ENCODE results near the gene CREBBP. TPM values are rescaled to one million over a fixed set of nuclear protein-coding genes. Genes with fewer than 3 reads are reported as not detected.
"Not testable (repeated sequence)": the region's sequence is repeated elsewhere in the genome, so short reads cannot be mapped to it uniquely, and the experiment has no call there.

CREBBP gene
- total RNA-seq, 2 experiments from 2014 or later = 53.0 to 56.6 TPM

DNA sequence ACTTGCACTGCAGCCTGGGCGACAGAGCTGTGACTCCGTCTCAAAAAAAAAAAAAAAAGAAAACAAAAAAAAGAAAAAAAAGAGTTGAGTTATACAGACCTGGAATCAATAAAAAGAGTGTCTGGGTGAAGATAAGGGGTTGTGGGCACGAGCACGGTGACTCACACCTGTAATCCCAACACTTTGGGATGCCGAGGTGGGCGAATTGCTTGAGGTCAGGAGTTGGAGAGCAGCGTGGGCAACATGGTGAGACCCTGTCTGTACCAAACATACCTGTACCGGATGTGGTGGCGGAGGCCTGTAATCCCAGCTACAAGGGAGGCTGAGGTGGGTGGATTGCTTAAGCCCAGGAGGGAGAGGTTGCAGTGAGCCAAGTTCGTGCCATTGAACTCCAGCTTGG, 161.9 kb downstream of the CREBBP start:
- no peak for DNase-seq
- H3K27me3 Mint-ChIP-seq = no peaks in the 10 kb centered on the region
- ChIA-PET POLR2A (interaction anchor here (0.8 to 3.7 kb wide), 5 partner anchors 13 to 553 kb away, joined by 3 to 21 read pairs (median 5); no protein-coding TSS in a partner anchor), CTCF (interaction anchor here (1.1 kb wide), 1 partner anchor 22 kb away, joined by 3 read pairs; no protein-coding TSS in a partner anchor)
- no peaks in the 10 kb centered on the region for H3K9me3 Mint-ChIP-seq
- H3K27ac Mint-ChIP-seq = no peak overlapping the region
- peaks cover 8% of the 10 kb centered on the region for H3K36me3 Mint-ChIP-seq (ENCODE audit: low read depth)
- H3K4me1 Mint-ChIP-seq = peaks cover 32% of the 10 kb centered on the region
- H3K4me3 Mint-ChIP-seq = peak overlapping the region; percentile 37

DNA sequence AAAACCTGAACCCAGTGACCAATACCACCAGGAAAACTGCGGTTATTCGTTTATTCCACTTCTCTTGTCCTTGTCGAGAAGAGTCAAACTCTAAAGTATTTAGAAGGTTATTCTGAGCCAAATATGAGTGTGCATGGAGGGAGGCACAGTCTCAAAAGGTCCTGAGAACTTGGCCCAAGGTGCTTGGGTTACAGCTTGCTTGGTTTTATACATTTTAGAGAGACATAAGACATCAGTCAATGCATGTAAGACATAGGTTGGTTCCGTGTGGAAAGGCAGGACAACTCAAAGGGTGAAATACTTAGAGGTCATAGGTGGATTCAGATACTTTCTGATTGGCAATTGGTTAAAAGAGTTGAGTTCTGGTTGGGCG, 162.5 kb downstream of the CREBBP start:
- no peak for DNase-seq
- ChIA-PET POLR2A (interaction anchor here (0.8 to 3.7 kb wide), 11 partner anchors 14 to 554 kb away, joined by 3 to 21 read pairs (median 8); partner anchors contain the start of gene CREBBP), CTCF (interaction anchor here (0.7 to 1.1 kb wide), 3 partner anchors 22 to 127 kb away, joined by 3 read pairs; no protein-coding TSS in a partner anchor)
- H3K27me3 Mint-ChIP-seq = no peaks in the 10 kb centered on the region
- H3K4me1 Mint-ChIP-seq = peaks cover 36% of the 10 kb centered on the region
- H3K27ac Mint-ChIP-seq = peak overlapping the region; percentile 77
- H3K4me3 Mint-ChIP-seq = peak overlapping the region; percentile 90
- H3K9me3 Mint-ChIP-seq = no peaks in the 10 kb centered on the region
- peaks cover 15% of the 10 kb centered on the region for H3K36me3 Mint-ChIP-seq (ENCODE audit: low read depth)

DNA sequence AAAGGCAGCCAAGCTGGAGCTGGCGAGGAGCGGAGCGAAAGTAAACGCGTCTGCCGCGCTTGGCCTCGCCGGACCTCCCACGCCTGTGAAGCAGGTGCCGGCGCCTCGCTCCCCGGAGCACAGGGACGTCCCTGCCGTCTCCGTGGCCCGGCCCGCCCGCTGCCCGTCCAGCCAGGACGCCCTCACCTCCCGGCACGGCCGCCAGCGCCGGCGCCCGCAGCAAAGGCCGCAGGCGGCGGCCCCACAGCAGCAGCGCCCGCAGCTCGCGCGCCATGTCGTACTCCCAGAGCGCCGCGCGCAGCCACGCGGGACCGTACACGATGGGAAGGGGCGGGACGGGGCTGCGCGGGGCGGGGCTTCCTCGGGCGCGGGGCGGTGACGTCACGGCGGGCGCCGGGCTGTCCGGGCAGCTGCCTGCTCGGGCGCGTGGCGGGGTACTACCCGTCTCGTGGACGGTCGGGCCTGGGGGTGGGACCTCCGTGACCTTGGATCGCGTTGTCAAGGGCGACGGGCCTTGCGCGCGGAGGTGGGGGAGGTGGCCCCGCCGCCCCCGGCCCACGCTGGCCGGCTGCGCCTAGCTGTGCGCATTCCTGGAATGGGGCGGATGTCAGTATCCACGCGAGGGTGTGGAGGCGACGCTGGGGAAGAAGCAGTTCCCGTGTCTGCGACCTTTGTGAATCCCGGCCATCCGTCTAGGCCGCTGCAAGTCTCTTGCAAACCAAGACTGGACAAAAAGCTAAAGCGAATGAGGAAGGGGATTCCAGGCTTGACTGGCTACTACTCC, 163.1 kb downstream of the CREBBP start, which contains the start of gene TRAP1:
Gene TRAP1 (minus strand): TSS at position 290 of the 784 bp plus-strand sequence. CDS start 16 bp downstream, at position 274.
- POLR2A ChIA-PET = interaction anchor here (0.6 to 3.7 kb wide), 21 partner anchors 13 to 795 kb away, joined by 3 to 21 read pairs (median 4); partner anchors contain the start of genes CREBBP and ZNF174
- Mint-ChIP-seq H3K27me3 (no peaks in the 10 kb centered on the region), H3K36me3 (ENCODE audit: low read depth) (peaks cover 17% of the 10 kb centered on the region), H3K4me3 (peak within 1 kb of the TSS; percentile 90), H3K9me3 (no peaks in the 10 kb centered on the region), H3K27ac (peak within 1 kb of the TSS; percentile 83), H3K4me1 (peaks cover 37% of the 10 kb centered on the region)
- peak; percentile 90 for DNase-seq
- CTCF ChIA-PET = interaction anchor here (0.7 to 1.1 kb wide), 3 partner anchors 21 to 128 kb away, joined by 3 read pairs; no protein-coding TSS in a partner anchor

DNA sequence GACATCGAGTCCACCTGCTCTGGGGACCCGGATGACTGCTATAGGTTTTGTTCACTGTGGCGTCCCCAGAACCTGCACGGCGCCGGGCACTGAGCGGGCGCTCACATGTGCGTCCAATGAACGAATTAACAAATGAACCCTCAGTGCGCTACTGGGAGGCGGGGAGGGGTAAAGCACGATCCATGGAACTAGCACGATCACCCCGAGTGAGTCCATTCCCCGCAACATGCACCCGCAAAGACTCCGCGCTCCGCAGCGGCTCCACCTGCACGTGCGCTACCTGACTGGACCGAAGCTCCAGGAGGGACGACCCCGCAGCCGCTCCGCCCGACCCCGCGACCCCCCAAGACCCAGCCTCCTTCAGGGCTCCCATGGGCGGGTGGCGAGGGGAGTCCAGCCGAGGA, 163.7 kb downstream of the CREBBP start:
- ChIA-PET POLR2A (interaction anchor here (0.6 to 3.7 kb wide), 18 partner anchors 12 to 796 kb away, joined by 3 to 21 read pairs (median 4); partner anchors contain the start of genes CREBBP and ZNF174), CTCF (no interaction called here)
- no peaks in the 10 kb centered on the region for H3K27me3 Mint-ChIP-seq
- peaks cover 36% of the 10 kb centered on the region for H3K4me1 Mint-ChIP-seq
- H3K27ac Mint-ChIP-seq = peak overlapping the region; percentile 83
- peak; percentile 48 for DNase-seq
- no peaks in the 10 kb centered on the region for H3K9me3 Mint-ChIP-seq
- H3K4me3 Mint-ChIP-seq = peak overlapping the region; percentile 90
- peaks cover 17% of the 10 kb centered on the region for H3K36me3 Mint-ChIP-seq (ENCODE audit: low read depth)

DNA sequence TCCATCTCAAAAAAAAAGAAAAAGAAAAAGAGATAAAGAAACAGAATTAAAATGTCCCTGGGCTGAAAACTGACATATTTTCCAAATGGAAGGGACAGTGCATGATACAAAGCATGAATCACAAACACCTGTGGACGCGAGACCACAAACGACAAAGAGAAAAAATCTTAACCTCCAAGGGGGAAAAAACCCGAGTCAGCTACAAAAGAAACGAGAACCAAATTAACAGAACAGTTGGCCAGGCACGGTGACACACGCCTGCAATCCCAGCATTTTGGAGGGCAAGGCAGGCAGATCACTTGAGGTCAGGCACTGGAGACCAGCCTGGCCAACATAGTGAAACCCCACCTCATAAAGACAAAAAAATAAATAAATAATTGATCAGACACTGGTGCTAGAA, 165.1 kb downstream of the CREBBP start:
- Mint-ChIP-seq H3K4me1 (peaks cover 36% of the 10 kb centered on the region), H3K9me3 (no peaks in the 10 kb centered on the region), H3K36me3 (ENCODE audit: low read depth) (peaks cover 21% of the 10 kb centered on the region), H3K27ac (no peak overlapping the region), H3K27me3 (no peaks in the 10 kb centered on the region), H3K4me3 (no peak overlapping the region)
- ChIA-PET POLR2A (no interaction called here), CTCF (interaction anchor here (1.7 kb wide), 1 partner anchor 11 kb away, joined by 6 read pairs; no protein-coding TSS in a partner anchor)
- no peak for DNase-seq

DNA sequence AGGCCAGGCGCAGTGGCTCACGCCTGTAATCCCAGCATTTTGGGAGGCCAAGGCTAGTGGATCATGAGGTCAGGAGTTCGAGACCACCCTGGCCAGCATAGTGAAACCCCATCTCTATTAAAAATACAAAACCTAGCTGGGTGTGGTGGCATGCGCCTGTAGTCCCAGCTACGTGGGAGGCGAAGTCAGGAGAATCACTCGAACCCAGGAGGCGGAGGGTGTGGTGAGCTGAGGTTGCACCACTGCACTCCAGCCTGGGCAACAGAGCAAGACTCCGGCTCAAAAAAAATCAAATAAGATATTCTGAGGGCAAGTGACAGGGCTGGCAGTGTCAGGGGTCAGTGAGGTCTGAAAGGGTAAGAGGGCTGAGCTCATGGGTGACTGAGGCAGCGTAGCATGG, 166.1 kb downstream of the CREBBP start:
- CTCF ChIA-PET = interaction anchor here (1.6 to 1.7 kb wide), 2 partner anchors 10 to 18 kb away, joined by 3 to 6 read pairs; no protein-coding TSS in a partner anchor
- POLR2A ChIA-PET, H3K27me3 Mint-ChIP-seq, H3K9me3 Mint-ChIP-seq, H3K4me3 Mint-ChIP-seq, H3K27ac Mint-ChIP-seq, DNase-seq: not testable (repeated sequence)
- H3K36me3 Mint-ChIP-seq (ENCODE audit: low read depth) = peaks cover 21% of the 10 kb centered on the region
- peaks cover 36% of the 10 kb centered on the region for H3K4me1 Mint-ChIP-seq

DNA sequence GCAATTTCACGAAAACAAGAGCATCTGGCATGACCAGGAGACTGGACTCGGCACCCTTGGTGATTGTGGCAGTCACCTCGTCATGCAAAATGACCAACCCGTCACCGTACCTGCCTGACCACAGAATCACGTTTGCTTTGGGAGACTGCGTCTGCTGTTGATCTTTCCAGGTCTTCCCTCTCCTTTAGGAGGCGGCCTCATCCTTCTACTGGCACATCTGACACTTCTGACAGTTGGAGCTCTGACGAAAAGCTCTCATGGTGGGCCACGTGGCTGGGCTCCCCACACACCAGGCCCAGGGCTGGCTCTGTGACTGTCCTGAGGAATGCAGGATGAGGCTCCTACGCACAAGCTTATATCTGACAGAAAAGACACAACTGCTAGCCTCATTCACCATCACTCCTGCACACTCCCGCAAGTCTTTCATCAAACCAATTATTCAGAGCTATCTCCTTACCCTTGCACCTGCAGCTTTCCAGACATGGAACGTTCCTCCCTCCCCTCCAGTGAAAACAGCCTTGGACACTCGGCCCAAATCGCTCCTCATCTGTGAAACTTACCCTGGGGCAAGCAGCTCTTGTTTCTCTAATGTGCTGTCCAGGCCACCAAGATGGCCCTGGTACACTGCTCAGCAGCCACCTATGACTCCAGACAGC, 166.8 kb downstream of the CREBBP start:
- DNase-seq = no peak
- POLR2A ChIA-PET = no interaction called here
- Mint-ChIP-seq H3K36me3 (ENCODE audit: low read depth) (peaks cover 23% of the 10 kb centered on the region), H3K27ac (no peak overlapping the region), H3K27me3 (no peaks in the 10 kb centered on the region), H3K9me3 (no peaks in the 10 kb centered on the region), H3K4me1 (peaks cover 36% of the 10 kb centered on the region), H3K4me3 (no peak overlapping the region)
- CTCF ChIA-PET = interaction anchor here (1.6 to 1.7 kb wide), 2 partner anchors 9 to 18 kb away, joined by 3 to 6 read pairs; no protein-coding TSS in a partner anchor

DNA sequence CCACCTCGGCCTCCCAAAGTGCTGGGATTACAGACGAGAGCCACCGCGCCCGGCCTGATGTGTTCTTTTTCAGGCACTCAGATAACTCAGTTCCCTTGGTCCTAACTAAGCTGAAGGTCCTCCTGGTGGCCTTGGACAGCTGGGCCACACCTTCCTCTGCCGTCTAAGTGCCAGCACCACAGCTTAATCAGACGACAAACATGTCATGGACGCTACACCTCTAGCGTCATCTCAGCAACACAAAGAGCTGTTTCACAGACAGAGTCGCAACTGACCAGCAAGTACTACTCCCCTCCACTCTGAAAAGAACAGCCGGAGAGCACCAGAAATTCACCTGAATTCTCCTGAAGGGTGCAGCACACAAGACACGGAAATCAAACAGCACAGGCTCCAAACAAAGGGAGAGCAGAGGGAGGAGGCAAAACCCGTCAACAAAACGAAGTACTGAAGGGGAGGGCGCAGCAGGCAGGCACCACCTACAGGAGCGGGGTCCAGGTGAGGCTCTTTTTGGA, 167.6 kb downstream of the CREBBP start:
- Mint-ChIP-seq H3K4me3 (no peak overlapping the region), H3K36me3 (ENCODE audit: low read depth) (peaks cover 23% of the 10 kb centered on the region), H3K4me1 (peaks cover 32% of the 10 kb centered on the region), H3K9me3 (no peaks in the 10 kb centered on the region), H3K27ac (no peak overlapping the region), H3K27me3 (no peaks in the 10 kb centered on the region)
- no peak for DNase-seq
- CTCF ChIA-PET = no interaction called here
- POLR2A ChIA-PET = no interaction called here

DNA sequence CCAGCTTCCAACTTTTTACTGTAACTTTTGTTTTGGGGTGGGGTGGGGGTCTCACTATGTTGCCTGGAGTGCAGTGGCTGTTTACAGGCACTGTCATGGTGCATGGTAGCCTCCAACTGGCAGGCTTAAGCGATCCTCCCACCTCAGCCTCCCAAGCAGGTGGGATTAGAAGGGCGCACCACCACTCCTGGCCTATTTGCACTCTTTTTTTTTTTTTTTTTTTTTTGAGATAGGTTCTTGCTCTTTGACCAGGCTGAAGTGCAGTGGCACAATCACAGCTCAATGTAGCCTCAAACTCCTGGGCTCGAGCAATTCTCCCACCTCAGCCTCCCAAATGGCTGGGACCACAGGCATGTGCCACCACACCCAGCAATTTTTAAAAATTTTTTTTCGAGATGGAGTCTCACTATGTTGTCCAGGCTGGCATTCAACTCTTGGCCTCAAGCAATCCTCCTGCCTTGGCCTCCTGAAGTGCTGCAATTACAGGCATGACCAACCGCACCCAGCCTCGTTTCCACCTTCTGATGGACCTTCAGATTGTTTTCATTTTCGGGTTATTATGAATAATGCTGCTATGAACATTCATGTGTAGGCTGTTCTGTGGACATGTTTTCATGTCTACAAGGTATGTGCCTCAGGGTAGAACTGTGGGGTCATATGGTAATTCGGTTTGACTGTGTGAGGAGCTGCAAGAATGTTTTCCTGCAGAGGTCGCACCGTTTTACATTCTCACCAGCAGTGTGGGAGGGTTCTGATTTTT, 174.1 kb downstream of the CREBBP start:
- Mint-ChIP-seq H3K4me3 (no peak overlapping the region), H3K9me3 (no peaks in the 10 kb centered on the region), H3K36me3 (ENCODE audit: low read depth) (peaks cover 4% of the 10 kb centered on the region), H3K27me3 (no peaks in the 10 kb centered on the region), H3K27ac (no peak overlapping the region), H3K4me1 (peaks cover 1% of the 10 kb centered on the region)
- ChIA-PET CTCF (no interaction called here), POLR2A (no interaction called here)
- DNase-seq = no peak

DNA sequence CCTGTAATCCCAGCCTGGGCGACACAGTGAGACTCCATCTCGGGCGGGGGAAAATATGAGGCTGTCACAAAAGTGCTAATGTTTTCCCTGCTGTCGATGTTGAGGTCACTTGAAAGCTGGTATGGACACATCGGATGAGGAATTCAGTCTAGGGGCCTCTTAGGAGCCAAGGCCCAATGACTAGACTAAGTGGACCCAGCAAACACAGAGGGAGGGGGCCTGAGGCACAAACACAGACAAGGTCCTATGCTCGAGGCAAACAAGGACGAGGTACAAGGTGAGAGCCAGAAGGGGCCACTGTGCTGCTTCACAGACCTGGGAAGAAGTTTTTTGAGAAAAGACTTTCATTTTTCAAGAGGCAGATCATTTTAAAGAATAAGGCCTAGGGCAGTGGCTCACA, 178.4 kb downstream of the CREBBP start:
- Mint-ChIP-seq H3K36me3 (ENCODE audit: low read depth) (peaks cover 2% of the 10 kb centered on the region), H3K27ac (no peak overlapping the region), H3K27me3 (no peaks in the 10 kb centered on the region), H3K9me3 (no peaks in the 10 kb centered on the region), H3K4me1 (peaks cover 8% of the 10 kb centered on the region), H3K4me3 (no peak overlapping the region)
- DNase-seq = no peak
- ChIA-PET POLR2A (interaction anchor here (0.8 to 2.5 kb wide), 2 partner anchors 15 to 124 kb away, joined by 4 to 8 read pairs; partner anchors contain the start of gene TRAP1), CTCF (interaction anchor here (1.2 to 1.8 kb wide), 2 partner anchors 11 to 13 kb away, joined by 3 to 8 read pairs; no protein-coding TSS in a partner anchor)

DNA sequence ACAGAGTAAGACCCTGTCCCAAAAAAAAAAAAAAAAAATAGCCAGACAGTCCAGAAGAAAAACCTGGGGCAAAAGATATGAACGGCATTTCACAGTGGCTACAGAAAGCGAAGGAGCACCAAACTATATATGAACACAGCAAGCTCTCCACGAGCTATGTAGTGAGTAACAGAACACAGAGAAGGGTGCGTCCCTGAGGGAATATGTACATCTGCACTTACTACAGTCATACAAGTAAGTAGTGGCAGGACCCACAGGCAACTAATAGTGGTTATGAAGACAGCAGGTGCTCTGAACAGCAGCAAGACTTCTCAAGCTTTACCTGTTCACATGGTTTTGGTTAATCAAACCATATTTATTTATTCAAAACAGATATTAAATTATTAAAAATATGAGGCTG, 179.0 kb downstream of the CREBBP start:
- Mint-ChIP-seq H3K9me3 (no peaks in the 10 kb centered on the region), H3K4me1 (peaks cover 8% of the 10 kb centered on the region), H3K4me3 (no peak overlapping the region), H3K27ac (no peak overlapping the region), H3K27me3 (no peaks in the 10 kb centered on the region), H3K36me3 (ENCODE audit: low read depth) (peaks cover 2% of the 10 kb centered on the region)
- ChIA-PET CTCF (interaction anchor here (1.2 to 1.8 kb wide), 2 partner anchors 10 to 13 kb away, joined by 3 to 8 read pairs; no protein-coding TSS in a partner anchor), POLR2A (interaction anchor here (0.8 to 2.5 kb wide), 2 partner anchors 16 to 123 kb away, joined by 4 to 8 read pairs; partner anchors contain the start of gene TRAP1)
- DNase-seq = no peak

DNA sequence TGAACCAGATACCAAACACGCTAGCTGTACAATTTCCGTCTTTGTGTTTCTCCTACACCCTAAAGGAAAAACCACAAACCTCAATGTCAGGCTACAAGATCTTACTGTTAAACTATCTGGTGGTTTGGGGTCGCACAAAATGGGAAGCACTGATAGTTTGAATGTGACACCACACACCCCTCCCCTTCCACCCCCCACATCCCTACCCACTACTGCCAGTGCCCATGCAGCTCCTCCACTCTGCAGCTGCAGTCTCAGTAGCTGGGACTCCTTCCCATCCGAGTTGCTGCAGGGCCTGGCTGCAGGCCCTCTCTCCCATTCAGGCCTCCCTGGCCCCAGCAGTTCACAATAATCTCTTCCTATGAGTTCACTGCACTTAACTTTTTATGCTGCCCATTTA, 181.6 kb downstream of the CREBBP start:
- Mint-ChIP-seq H3K9me3 (no peaks in the 10 kb centered on the region), H3K27ac (no peak overlapping the region), H3K36me3 (ENCODE audit: low read depth) (peaks cover 5% of the 10 kb centered on the region), H3K4me1 (peaks cover 7% of the 10 kb centered on the region), H3K4me3 (no peak overlapping the region), H3K27me3 (no peaks in the 10 kb centered on the region)
- ChIA-PET POLR2A (interaction anchor here (1.6 kb wide), 1 partner anchor 18 kb away, joined by 11 read pairs; the partner anchor contains the start of gene TRAP1), CTCF (no interaction called here)
- no peak for DNase-seq
